Measurements from ENCODE around the gene ANK3. TPM values are rescaled to one million over a fixed set of nuclear protein-coding genes. Genes with fewer than 3 reads are reported as not detected.

Gene ANK3
- total RNA-seq, 1 donor from 2014 or later = 87.6 TPM

DNA sequence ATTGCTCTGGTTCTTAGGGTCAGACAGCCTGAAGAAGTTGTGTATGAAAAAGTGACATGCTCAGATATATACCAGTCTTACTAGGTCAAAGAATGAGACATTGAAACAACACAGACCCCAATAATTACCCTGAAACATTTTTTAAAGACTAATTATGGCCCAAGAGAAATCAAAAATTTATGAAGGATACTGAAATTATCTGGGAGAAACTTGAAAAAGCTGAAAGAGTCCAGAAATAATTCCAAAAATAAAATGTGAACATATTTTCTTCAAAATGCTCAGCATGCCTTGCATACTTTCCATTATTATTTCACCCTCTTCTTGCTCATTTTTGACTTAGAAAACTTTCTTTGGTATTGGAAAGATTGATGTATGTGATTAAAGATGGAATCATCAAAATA is 284.4 kb downstream of the ANK3 start:
- no peaks in the 10 kb centered on the region for H3K27me3 Mint-ChIP-seq
- no peak for DNase-seq (ENCODE audit: low spot score, unreplicated experiment)
- no peak overlapping the region for H3K4me3 Mint-ChIP-seq (ENCODE audit: low read depth)
- peaks cover 8% of the 10 kb centered on the region for H3K4me1 Mint-ChIP-seq (ENCODE audit: low read depth)
- no peaks in the 10 kb centered on the region for H3K9me3 Mint-ChIP-seq (ENCODE audit: low read depth)
- H3K36me3 Mint-ChIP-seq (ENCODE audit: insufficient read depth) = peaks cover 24% of the 10 kb centered on the region
- TF ChIP-seq CTCF (IDR thresholded peaks at IDR 0.05; ENCODE audit: unreplicated experiment) = no peak
- no peak overlapping the region for H3K27ac Mint-ChIP-seq

DNA sequence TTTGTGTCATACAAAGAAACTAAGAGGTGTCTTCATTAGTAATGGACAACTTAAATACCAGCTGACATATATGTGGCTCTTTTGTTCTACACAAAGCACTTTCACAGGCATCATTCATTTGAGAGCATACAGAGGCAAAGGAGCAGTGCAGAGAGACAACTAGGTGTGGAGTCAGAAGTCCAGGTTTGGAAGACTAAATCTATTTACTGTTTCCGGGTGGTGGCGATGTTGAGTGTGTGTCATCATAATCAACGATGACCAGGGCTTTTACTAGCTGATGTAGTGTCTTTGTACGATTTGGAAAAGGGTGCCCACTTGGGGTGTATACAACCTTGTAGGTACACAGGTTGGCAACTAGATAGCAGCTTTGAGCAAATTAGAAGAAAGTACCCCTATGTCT is 287.9 kb downstream of the ANK3 start:
- H3K4me1 Mint-ChIP-seq (ENCODE audit: low read depth) = peaks cover 24% of the 10 kb centered on the region
- TF ChIP-seq CTCF (IDR thresholded peaks at IDR 0.05; ENCODE audit: unreplicated experiment) = no peak
- H3K27me3 Mint-ChIP-seq = no peaks in the 10 kb centered on the region
- H3K9me3 Mint-ChIP-seq (ENCODE audit: low read depth) = no peaks in the 10 kb centered on the region
- DNase-seq (ENCODE audit: low spot score, unreplicated experiment) = no peak
- H3K4me3 Mint-ChIP-seq (ENCODE audit: low read depth) = no peak overlapping the region
- H3K36me3 Mint-ChIP-seq (ENCODE audit: insufficient read depth) = peaks cover 24% of the 10 kb centered on the region
- no peak overlapping the region for H3K27ac Mint-ChIP-seq

DNA sequence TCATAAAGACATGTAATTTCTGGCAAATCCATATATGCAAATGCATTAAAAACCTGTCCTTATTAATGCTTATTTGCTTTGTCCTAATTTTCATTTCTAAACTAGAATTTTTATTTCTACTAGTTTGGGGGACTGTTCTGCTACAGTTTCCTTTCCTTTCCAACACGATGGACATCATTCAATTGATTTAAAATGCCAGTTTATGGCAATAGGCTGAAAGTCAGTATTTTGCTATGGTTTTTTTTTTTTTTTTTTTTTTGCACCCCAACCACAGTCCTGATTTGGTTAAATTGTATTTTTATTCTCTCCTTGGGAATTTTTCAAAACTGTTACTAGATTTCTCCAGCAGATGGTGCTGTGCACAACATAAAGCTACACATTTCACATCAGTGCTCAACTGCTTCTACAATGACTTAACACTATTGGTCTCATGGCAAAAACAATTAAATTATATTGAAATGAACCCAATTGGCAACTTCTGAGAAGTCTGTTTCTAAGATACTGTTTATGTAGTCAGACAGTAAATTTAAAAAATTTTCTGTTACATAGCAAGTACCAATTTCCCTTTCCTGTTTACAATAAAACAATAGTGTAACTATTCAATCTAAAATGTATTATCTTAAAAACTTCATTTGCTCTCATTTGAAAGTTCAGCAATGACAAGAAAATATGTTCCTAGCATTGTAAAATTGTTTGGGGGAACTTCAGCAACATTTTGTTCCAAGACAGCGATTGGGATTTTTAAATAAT is 289.5 kb downstream of the ANK3 start:
- peaks cover 21% of the 10 kb centered on the region for H3K36me3 Mint-ChIP-seq (ENCODE audit: insufficient read depth)
- peak; percentile 17 for DNase-seq (ENCODE audit: low spot score, unreplicated experiment)

DNA sequence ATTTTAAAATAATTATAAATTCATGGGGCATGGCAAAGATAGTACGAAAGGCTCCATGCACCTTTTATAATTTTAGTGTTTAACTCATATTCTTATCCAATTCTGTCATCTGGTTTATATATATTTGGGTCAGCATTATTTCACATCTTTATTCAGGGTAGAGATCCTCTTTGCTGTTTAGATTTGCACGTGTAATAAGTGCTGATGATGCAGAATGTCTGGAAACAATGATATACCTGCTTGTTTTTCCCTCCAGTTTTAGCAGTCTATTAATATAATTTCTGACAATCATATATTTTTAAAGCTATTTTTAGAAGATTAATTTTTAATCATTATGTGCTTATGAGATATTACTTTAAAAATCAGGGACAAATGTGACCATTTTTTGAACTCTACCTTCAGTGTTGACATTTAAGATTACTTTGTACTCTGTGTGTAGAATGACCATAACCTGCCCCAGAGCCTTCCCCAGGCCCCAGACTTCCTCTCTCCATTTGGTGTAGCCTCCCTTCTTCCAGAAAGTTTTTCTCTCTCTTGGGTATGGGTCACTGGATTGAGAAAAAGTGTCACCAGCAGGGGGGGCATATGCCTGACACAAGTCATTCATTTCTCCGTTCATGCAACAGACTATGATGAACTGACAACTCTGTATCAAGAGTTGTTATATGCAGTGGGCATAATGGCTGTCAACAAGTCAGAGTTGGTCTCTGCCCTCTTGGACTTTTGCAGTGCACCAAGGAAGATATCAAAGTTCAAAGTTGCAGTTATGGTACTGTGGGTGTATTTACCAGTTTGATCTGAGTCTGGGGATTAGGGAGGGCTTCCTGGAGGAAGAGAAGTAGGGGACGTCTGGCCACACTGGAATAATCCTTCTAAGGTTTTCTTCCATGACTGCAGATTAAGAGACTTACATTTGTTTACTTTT is 290.7 kb downstream of the ANK3 start:
- no peaks in the 10 kb centered on the region for H3K27me3 Mint-ChIP-seq

More for the DNA sequence above, 289.5 kb downstream of the ANK3 start:
- Mint-ChIP-seq H3K27ac (no peak overlapping the region), H3K4me3 (ENCODE audit: low read depth) (no peak overlapping the region), H3K9me3 (ENCODE audit: low read depth) (no peaks in the 10 kb centered on the region), H3K27me3 (no peaks in the 10 kb centered on the region), H3K4me1 (ENCODE audit: low read depth) (peaks cover 25% of the 10 kb centered on the region)
- peak; percentile 73 for TF ChIP-seq CTCF (IDR thresholded peaks at IDR 0.05; ENCODE audit: unreplicated experiment)

More for the DNA sequence above, 290.7 kb downstream of the ANK3 start:
- Mint-ChIP-seq H3K4me1 (ENCODE audit: low read depth) (peaks cover 25% of the 10 kb centered on the region), H3K9me3 (ENCODE audit: low read depth) (no peaks in the 10 kb centered on the region), H3K27ac (no peak overlapping the region), H3K4me3 (ENCODE audit: low read depth) (no peak overlapping the region), H3K36me3 (ENCODE audit: insufficient read depth) (peaks cover 12% of the 10 kb centered on the region)
- DNase-seq (ENCODE audit: low spot score, unreplicated experiment) = no peak
- TF ChIP-seq CTCF (IDR thresholded peaks at IDR 0.05; ENCODE audit: unreplicated experiment) = peak; percentile 17
